ENCODE measurements around the gene COMT.

Gene COMT

DNA sequence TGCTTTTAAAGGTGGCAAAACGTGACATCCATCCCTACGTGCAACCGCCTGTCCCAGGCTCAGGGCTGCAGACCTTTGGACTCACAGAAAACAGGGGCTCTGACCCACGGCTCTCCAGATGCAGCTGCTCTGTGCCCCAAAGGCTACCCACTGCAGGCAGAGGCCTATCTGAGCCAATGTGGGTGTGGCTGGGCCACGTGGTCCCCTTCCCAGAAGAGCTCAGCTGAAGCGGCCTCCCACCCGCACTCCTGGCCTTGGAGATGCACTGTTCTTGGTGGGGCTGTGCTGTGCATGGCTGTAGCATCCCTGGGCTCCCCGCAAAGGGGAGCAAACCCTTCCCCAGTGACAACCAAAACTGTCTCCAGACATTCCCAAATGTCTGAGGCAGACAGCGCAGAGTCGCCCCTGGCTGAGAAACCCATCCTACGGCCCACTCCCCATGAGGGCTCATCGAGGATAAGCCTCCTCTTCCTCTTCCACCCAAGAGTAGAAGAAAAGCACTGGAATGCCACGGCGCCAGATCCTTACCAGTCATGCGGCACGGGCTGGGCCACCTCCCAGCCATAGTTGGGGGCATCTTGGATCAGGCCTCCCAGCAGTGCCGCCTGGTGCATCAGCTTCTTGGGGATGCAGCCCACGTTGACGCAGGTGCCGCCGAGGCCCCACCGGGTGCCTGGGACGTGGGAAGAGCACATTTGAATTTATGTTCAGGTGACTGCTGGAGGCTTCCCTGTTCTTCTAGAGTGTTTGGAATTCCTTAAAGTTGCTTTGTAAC, 23.1 kb upstream of the COMT start:
- H3K14ac ChIP-seq (ENCODE audit: low read length): no peak overlapping the region
- H2BK15ac ChIP-seq (ENCODE audit: low read length): no peak overlapping the region
- H2AFZ ChIP-seq (ENCODE audit: low read length): no peak overlapping the region
- H3K9me3 ChIP-seq (replicated peaks in 1 of 2; ENCODE audit: control insufficient read depth in 2 of 2, insufficient read depth in 1 of 2, low read depth in 1 of 2, low read length in 2 of 2): peaks cover 0 to 4% of the 10 kb centered on the region in 2 donors
- H3K4me2 ChIP-seq (ENCODE audit: insufficient read depth, low read length, poor library complexity, severe bottlenecking): no peak overlapping the region
- no peak overlapping the region for H3K9ac ChIP-seq (ENCODE audit: low read depth, low read length, poor library complexity)
- H4K91ac ChIP-seq (ENCODE audit: low read depth, low read length, poor library complexity): peak overlapping the region; percentile 82
- no peak overlapping the region for H2BK5ac ChIP-seq (ENCODE audit: low read length)
- no peak overlapping the region for H2BK12ac ChIP-seq (ENCODE audit: low read length)
- H3K36me3 ChIP-seq (replicated peaks in 1 of 2; ENCODE audit: control insufficient read depth in 2 of 2, insufficient read depth in 2 of 2, low read length in 2 of 2): no peaks in the 10 kb centered on the region
- peaks cover 0 to 53% (median 2%) of the 10 kb centered on the region in 3 experiments for H3K27me3 ChIP-seq (ENCODE audit: control insufficient read depth in 3 of 3, insufficient read depth in 3 of 3, low read depth in 1 of 3, low read length in 3 of 3)
- no peak overlapping the region for H3K4ac ChIP-seq (ENCODE audit: low read length)
- no peak overlapping the region for H3K4me3 ChIP-seq (ENCODE audit: low read length in 2 of 2)
- no peak overlapping the region for H2AK5ac ChIP-seq (ENCODE audit: low read depth, low read length)
- H3K27ac ChIP-seq (replicated peaks; ENCODE audit: low read length): no peak overlapping the region
- peak overlapping the region; percentile 34 for H3K23ac ChIP-seq (ENCODE audit: low read depth, low read length, poor library complexity)
- no peak overlapping the region for H4K8ac ChIP-seq (ENCODE audit: low read depth, low read length)
- no CpG with 5 or more reads among the region's 23 CpGs for WGBS, 2 donors (ENCODE audit: extremely low coverage in 2 of 2, insufficient read length in 2 of 2, insufficient replicate concordance in 1 of 2)
- no peak for DNase-seq (ENCODE audit: low spot score)
- H3K4me1 ChIP-seq (ENCODE audit: control insufficient read depth in 2 of 2, insufficient read depth in 1 of 2, low read depth in 1 of 2, low read length in 2 of 2): no peaks in the 10 kb centered on the region
- peak overlapping the region; percentile 15 for H3K18ac ChIP-seq (ENCODE audit: low read length)
- no peaks in the 10 kb centered on the region for H3K79me1 ChIP-seq (ENCODE audit: low read depth, low read length)
- H2BK120ac ChIP-seq (ENCODE audit: low read depth, low read length): no peak overlapping the region

DNA sequence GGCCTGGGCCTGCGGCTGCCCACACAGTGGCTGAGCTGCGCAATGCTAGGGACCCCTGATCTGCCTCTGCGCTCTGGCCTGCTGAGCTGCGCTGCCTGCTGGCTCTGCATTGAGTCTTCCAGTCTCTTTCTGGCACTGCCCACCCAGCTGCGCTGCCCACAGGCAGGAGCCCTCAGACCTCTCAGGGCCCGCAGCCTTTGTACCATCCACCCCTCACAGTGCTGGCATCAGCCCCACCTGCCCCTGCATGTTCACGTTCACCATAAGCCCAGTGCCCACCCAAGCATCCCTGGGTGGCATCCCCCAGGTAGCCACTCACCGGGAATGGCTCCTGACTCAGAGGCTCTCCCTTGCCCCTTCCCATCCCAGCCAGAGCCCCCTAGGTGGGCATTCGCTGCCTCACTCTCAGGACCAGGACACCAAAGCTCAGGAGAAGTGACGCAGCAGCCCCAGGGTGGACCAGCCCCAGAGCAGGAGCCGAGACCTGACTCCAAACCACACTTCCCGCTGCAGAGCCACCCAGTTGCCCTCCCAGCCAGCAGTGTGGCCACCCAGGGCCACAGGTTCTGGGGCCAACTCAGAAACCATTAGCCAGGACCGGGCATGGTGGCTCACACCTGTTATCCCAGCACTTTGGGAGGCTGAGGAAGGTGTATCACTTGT, 21.7 kb upstream of the COMT start:
- Histone ChIP-seq H3K4me2 (ENCODE audit: insufficient read depth, low read length, poor library complexity, severe bottlenecking) (no peak overlapping the region), H3K14ac (ENCODE audit: low read length) (peak overlapping the region; percentile 71), H3K18ac (ENCODE audit: low read length) (peak overlapping the region; percentile 80), H3K23ac (ENCODE audit: low read depth, low read length, poor library complexity) (peak overlapping the region; percentile 93), H3K9ac (ENCODE audit: low read depth, low read length, poor library complexity) (no peak overlapping the region), H4K91ac (ENCODE audit: low read depth, low read length, poor library complexity) (no peak overlapping the region), H3K36me3 (replicated peaks in 1 of 2; ENCODE audit: control insufficient read depth in 2 of 2, insufficient read depth in 2 of 2, low read length in 2 of 2) (no peaks in the 10 kb centered on the region), H4K8ac (ENCODE audit: low read depth, low read length) (no peak overlapping the region), H3K4me3 (ENCODE audit: low read length in 2 of 2) (no peak overlapping the region), H2BK12ac (ENCODE audit: low read length) (peak overlapping the region; percentile 30), H3K27ac (replicated peaks; ENCODE audit: low read length) (no peak overlapping the region), H2BK5ac (ENCODE audit: low read length) (peak overlapping the region; percentile 66), H3K79me1 (ENCODE audit: low read depth, low read length) (no peaks in the 10 kb centered on the region), H2BK15ac (ENCODE audit: low read length) (peak overlapping the region; percentile 26), H3K4ac (ENCODE audit: low read length) (peak overlapping the region; percentile 76), H3K4me1 (ENCODE audit: control insufficient read depth in 2 of 2, insufficient read depth in 1 of 2, low read depth in 1 of 2, low read length in 2 of 2) (no peaks in the 10 kb centered on the region), H2AFZ (ENCODE audit: low read length) (no peak overlapping the region), H2BK120ac (ENCODE audit: low read depth, low read length) (no peak overlapping the region), H3K9me3 (replicated peaks in 1 of 2; ENCODE audit: control insufficient read depth in 2 of 2, insufficient read depth in 1 of 2, low read depth in 1 of 2, low read length in 2 of 2) (no peaks in the 10 kb centered on the region), H3K27me3 (ENCODE audit: control insufficient read depth in 3 of 3, insufficient read depth in 3 of 3, low read depth in 1 of 3, low read length in 3 of 3) (peaks cover 0 to 50% (median 2%) of the 10 kb centered on the region in 3 experiments), H2AK5ac (ENCODE audit: low read depth, low read length) (peak overlapping the region; percentile 68)
- no peak for DNase-seq (ENCODE audit: low spot score)
- no CpG with 5 or more reads among the region's 13 CpGs for WGBS, 2 donors (ENCODE audit: extremely low coverage in 2 of 2, insufficient read length in 2 of 2, insufficient replicate concordance in 1 of 2)

DNA sequence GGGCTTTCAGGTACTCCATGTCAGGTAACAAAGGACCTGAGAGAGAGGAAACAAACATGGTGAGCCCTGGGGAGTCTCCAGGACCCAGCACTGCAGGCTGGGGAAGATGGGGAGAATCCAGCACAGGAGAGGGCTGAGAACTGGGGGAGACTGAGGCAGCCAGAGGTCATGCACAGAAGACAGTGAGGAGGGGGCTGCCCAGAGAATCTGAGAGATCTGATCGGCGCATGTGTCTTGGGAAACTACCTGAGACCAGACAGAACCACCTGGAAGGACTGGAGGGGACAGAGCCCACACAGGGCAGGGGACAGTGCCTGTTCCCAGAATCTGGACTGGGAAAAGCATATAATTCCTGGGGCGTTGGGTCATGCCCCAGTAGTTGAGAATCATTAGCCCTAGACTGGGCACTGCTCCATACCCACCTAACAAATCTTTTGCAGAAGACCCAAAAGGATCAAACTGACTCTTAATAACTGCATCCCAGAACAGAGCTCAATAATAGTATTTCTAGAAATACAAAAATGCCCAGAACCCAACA, 20.0 kb upstream of the COMT start:
- no peaks in the 10 kb centered on the region for H3K79me1 ChIP-seq (ENCODE audit: low read depth, low read length)
- H3K9ac ChIP-seq (ENCODE audit: low read depth, low read length, poor library complexity): no peak overlapping the region
- peaks cover 0 to 36% (median 2%) of the 10 kb centered on the region in 3 experiments for H3K27me3 ChIP-seq (ENCODE audit: control insufficient read depth in 3 of 3, insufficient read depth in 3 of 3, low read depth in 1 of 3, low read length in 3 of 3)
- H3K9me3 ChIP-seq (replicated peaks in 1 of 2; ENCODE audit: control insufficient read depth in 2 of 2, insufficient read depth in 1 of 2, low read depth in 1 of 2, low read length in 2 of 2): no peaks in the 10 kb centered on the region
- H2AFZ ChIP-seq (ENCODE audit: low read length): no peak overlapping the region
- WGBS, 2 donors (ENCODE audit: extremely low coverage in 2 of 2, insufficient read length in 2 of 2, insufficient replicate concordance in 1 of 2): no CpG with 5 or more reads among the region's 3 CpGs
- H2BK15ac ChIP-seq (ENCODE audit: low read length): no peak overlapping the region
- no peak overlapping the region for H3K4ac ChIP-seq (ENCODE audit: low read length)
- H3K18ac ChIP-seq (ENCODE audit: low read length): no peak overlapping the region
- H3K36me3 ChIP-seq (replicated peaks in 1 of 2; ENCODE audit: control insufficient read depth in 2 of 2, insufficient read depth in 2 of 2, low read length in 2 of 2): no peaks in the 10 kb centered on the region
- no peak overlapping the region for H2BK5ac ChIP-seq (ENCODE audit: low read length)
- no peak overlapping the region for H3K4me2 ChIP-seq (ENCODE audit: insufficient read depth, low read length, poor library complexity, severe bottlenecking)
- no peak overlapping the region for H2AK5ac ChIP-seq (ENCODE audit: low read depth, low read length)
- H2BK120ac ChIP-seq (ENCODE audit: low read depth, low read length): no peak overlapping the region
- no peak overlapping the region for H3K23ac ChIP-seq (ENCODE audit: low read depth, low read length, poor library complexity)
- no peak overlapping the region for H3K27ac ChIP-seq (replicated peaks; ENCODE audit: low read length)
- DNase-seq (ENCODE audit: low spot score): no peak
- no peak overlapping the region for H4K8ac ChIP-seq (ENCODE audit: low read depth, low read length)
- no peak overlapping the region for H4K91ac ChIP-seq (ENCODE audit: low read depth, low read length, poor library complexity)
- no peak overlapping the region for H3K4me3 ChIP-seq (ENCODE audit: low read length in 2 of 2)
- no peak overlapping the region for H2BK12ac ChIP-seq (ENCODE audit: low read length)
- no peak overlapping the region for H3K14ac ChIP-seq (ENCODE audit: low read length)
- H3K4me1 ChIP-seq (ENCODE audit: control insufficient read depth in 2 of 2, insufficient read depth in 1 of 2, low read depth in 1 of 2, low read length in 2 of 2): no peaks in the 10 kb centered on the region

DNA sequence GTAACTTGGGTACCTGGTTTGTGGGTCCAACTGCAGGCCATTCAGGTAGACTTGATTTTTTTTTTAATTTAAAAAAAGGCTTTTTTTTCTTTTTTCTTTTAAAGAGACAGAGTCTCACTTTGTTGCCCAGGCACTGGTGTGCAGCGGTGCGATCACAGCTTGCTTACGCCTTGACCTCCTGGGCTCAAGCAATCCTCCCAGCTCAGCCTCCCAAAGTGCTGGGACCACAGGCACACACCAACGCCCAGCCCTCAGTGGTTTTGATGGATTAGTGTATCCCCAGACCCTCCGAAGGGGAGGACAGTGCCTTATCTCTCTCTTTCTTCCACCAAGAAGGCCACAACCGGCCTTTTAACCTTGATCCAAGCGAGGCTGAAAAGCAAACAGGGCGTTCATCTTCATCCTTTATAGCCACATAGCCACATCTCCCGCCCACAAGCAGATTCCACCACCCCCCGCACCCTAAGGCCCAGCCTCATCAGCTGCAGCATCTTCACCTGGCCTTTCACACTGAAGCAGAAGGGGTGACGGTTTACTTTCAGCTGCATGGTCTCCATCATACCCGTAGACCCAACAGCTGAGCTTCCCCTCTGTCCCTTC, 17.6 kb upstream of the COMT start:
- no peak overlapping the region for H2BK120ac ChIP-seq (ENCODE audit: low read depth, low read length)

More for the DNA sequence above, 17.6 kb upstream of the COMT start:
- Histone ChIP-seq H4K8ac (ENCODE audit: low read depth, low read length) (peak overlapping the region; percentile 96), H3K9ac (ENCODE audit: low read depth, low read length, poor library complexity) (no peak overlapping the region), H3K18ac (ENCODE audit: low read length) (no peak overlapping the region), H2AFZ (ENCODE audit: low read length) (no peak overlapping the region), H3K4me3 (ENCODE audit: low read length in 2 of 2) (no peak overlapping the region), H3K79me1 (ENCODE audit: low read depth, low read length) (no peaks in the 10 kb centered on the region), H3K9me3 (replicated peaks in 1 of 2; ENCODE audit: control insufficient read depth in 2 of 2, insufficient read depth in 1 of 2, low read depth in 1 of 2, low read length in 2 of 2) (no peaks in the 10 kb centered on the region), H3K4ac (ENCODE audit: low read length) (no peak overlapping the region), H2BK12ac (ENCODE audit: low read length) (no peak overlapping the region), H3K14ac (ENCODE audit: low read length) (no peak overlapping the region), H3K23ac (ENCODE audit: low read depth, low read length, poor library complexity) (no peak overlapping the region), H3K27ac (replicated peaks; ENCODE audit: low read length) (no peak overlapping the region), H4K91ac (ENCODE audit: low read depth, low read length, poor library complexity) (no peak overlapping the region), H2AK5ac (ENCODE audit: low read depth, low read length) (no peak overlapping the region), H3K36me3 (replicated peaks in 1 of 2; ENCODE audit: control insufficient read depth in 2 of 2, insufficient read depth in 2 of 2, low read length in 2 of 2) (no peaks in the 10 kb centered on the region), H2BK15ac (ENCODE audit: low read length) (no peak overlapping the region), H3K4me2 (ENCODE audit: insufficient read depth, low read length, poor library complexity, severe bottlenecking) (no peak overlapping the region), H3K4me1 (ENCODE audit: control insufficient read depth in 2 of 2, insufficient read depth in 1 of 2, low read depth in 1 of 2, low read length in 2 of 2) (no peaks in the 10 kb centered on the region), H3K27me3 (ENCODE audit: control insufficient read depth in 3 of 3, insufficient read depth in 3 of 3, low read depth in 1 of 3, low read length in 3 of 3) (peaks cover 0 to 19% (median 0%) of the 10 kb centered on the region in 3 experiments), H2BK5ac (ENCODE audit: low read length) (no peak overlapping the region)
- WGBS, 2 donors (ENCODE audit: extremely low coverage in 2 of 2, insufficient read length in 2 of 2, insufficient replicate concordance in 1 of 2): no CpG with 5 or more reads among the region's 12 CpGs
- DNase-seq (ENCODE audit: low spot score): no peak

Data from neuronal stem cell (in vitro differentiated cells).